Upper lobe of left lung (tissue), 6 donors: ENCODE data around the gene AP1S3. TPM values are rescaled to one million over a fixed set of nuclear protein-coding genes. Genes with fewer than 3 reads are reported as not detected.
A peak's percentile ranks its signal among the peaks of the same experiment; 100 is the strongest.

Experiments used
- ATAC-seq, 2 donors: fragments of 200-7000 bp; cut with Tn5 transposase; one replicate each; pipeline ENCODE4 v1.9.1; 2022; ENCODE audit warnings: mild to moderate bottlenecking in 2 of 2, moderate library complexity in 2 of 2; ENCODE audit not compliant: low FRiP score in 2 of 2
- DNase-seq, 2 donors: peaks; one replicate each; pipeline ENCODE4 v3.0.0-alpha.2; 2019 to 2020
- H3K27ac ChIP-seq, 4 donors: fragments of 200-600 bp; sonication (generic); one replicate each; pipeline ENCODE4 v1.5.1; 2016 to 2019
- H3K27me3 ChIP-seq, 4 donors: fragments of 200-600 bp; sonication (generic); one replicate each; pipeline ENCODE4 v1.5.1; 2017 to 2019
- H3K36me3 ChIP-seq, 4 donors: fragments of 200-600 bp; sonication (generic); one replicate each; pipeline ENCODE4 v1.5.1; 2016 to 2019
- H3K4me1 ChIP-seq, 4 donors: fragments of 200-600 bp; sonication (generic); one replicate each; pipeline ENCODE4 v1.5.1; 2018 to 2019
- H3K4me3 ChIP-seq, 4 donors: fragments of 200-600 bp; sonication (generic); one replicate each; pipeline ENCODE4 v1.5.1; 2017 to 2019; ENCODE audit warnings: mild to moderate bottlenecking in 2 of 4, moderate library complexity in 1 of 4
- H3K9me3 ChIP-seq, 4 donors: fragments of 200-600 bp; sonication (generic); one replicate each; pipeline ENCODE4 v1.5.1; 2018 to 2019
- CTCF ChIP-seq, 6 experiments: fragments of 450-650 bp in 4 of 6; fragments of 200-600 bp in 2 of 6; sonication (generic) in 2 of 6; IDR thresholded peaks; one replicate each; pipeline ENCODE4 v1.5.1; 2016 to 2019; ENCODE audit warnings: antibody characterized with exemption in 6 of 6
- EP300 ChIP-seq, 4 donors: sonication (generic); formaldehyde crosslinking; IDR thresholded peaks; one replicate each; pipeline ENCODE4 v1.5.1; 2017; ENCODE audit warnings: antibody characterized with exemption in 4 of 4, control low read depth in 2 of 4
- POLR2A ChIP-seq, 4 donors: fragments of 450-650 bp; IDR thresholded peaks; one replicate each; pipeline ENCODE4 v1.5.1; 2016 to 2017; ENCODE audit warnings: antibody characterized with exemption in 4 of 4, mild to moderate bottlenecking in 2 of 4
- POLR2AphosphoS5 ChIP-seq, 2 donors: sonication (generic); formaldehyde crosslinking; IDR thresholded peaks; one replicate each; pipeline ENCODE4 v1.5.1; 2017; ENCODE audit warnings: antibody characterized with exemption in 2 of 2
- WGBS, 2 donors: methylation state at CpG; one replicate each; pipeline ENCODE4 v1.1.5; 2017 to 2018; 5-methylcytosine and 5-hydroxymethylcytosine counted together
- total RNA-seq, 6 donors: library from RNA; depleted of rRNA in 4 of 6; stranded (reverse); fragments of >200 nt in 4 of 6; gene quantifications; one replicate each; pipeline versions ENCODE4 v1.1.0 to v1.2.1, GENCODE V29; 2016 to 2021
- donor health status: DM: no; HTN: no; CAD: no; lungs with moderate emphysema.
- donor health status: DM: no; HTN: yes; CAD: no; lungs with severe emphysema.

Gene AP1S3
- total RNA-seq, 6 donors from 2014 or later: 2.1 to 23.2 (median 11.5) TPM

- H3K27ac ChIP-seq: peak overlapping the region in 1 of 4 donors; percentile 14
- no peak overlapping the region for H3K4me3 ChIP-seq
- H3K9me3 ChIP-seq: no peaks in the 10 kb centered on the region
- DNase-seq (no peak), ATAC-seq (peak in 1 of 2 donors; percentile 64)
- no peak for TF ChIP-seq POLR2A (IDR thresholded peaks at IDR 0.05)
- TF ChIP-seq CTCF (IDR thresholded peaks at IDR 0.05): no peak
- TF ChIP-seq EP300 (IDR thresholded peaks at IDR 0.05): no peak
- TF ChIP-seq POLR2AphosphoS5 (IDR thresholded peaks at IDR 0.05): no peak
- H3K27me3 ChIP-seq: no peaks in the 10 kb centered on the region
- 73 to 77% methylated on average over 5 of the region's 5 CpGs for WGBS, 2 donors
- no peaks in the 10 kb centered on the region for H3K4me1 ChIP-seq
- H3K36me3 ChIP-seq: no peaks in the 10 kb centered on the region
These were observed 23.7 kb upstream of the AP1S3 start for GRCh38 chr2:223860809-223861738.

- Histone ChIP-seq H3K27me3 (no peaks in the 10 kb centered on the region), H3K4me3 (no peak overlapping the region), H3K36me3 (peaks cover 0 to 7% (median 0%) of the 10 kb centered on the region in 4 donors), H3K4me1 (no peaks in the 10 kb centered on the region), H3K9me3 (no peaks in the 10 kb centered on the region), H3K27ac (no peak overlapping the region)
- DNase-seq: no peak
- ATAC-seq: no peak
- TF ChIP-seq CTCF (IDR thresholded peaks at IDR 0.05): no peak
- 89 to 90% methylated on average over 3 of the region's 3 CpGs for WGBS, 2 donors
These were observed 21.7 kb upstream of the AP1S3 start for GRCh38 chr2:223859070-223859469.

GRCh38 chr2:223856584-223856983 lies 19.2 kb upstream of the AP1S3 start:
- Histone ChIP-seq H3K9me3 (no peaks in the 10 kb centered on the region), H3K4me3 (no peak overlapping the region), H3K36me3 (peaks cover 0 to 15% (median 4%) of the 10 kb centered on the region in 4 donors), H3K27ac (no peak overlapping the region), H3K27me3 (no peaks in the 10 kb centered on the region), H3K4me1 (no peaks in the 10 kb centered on the region)
- WGBS, 2 donors: 73 to 83% methylated on average over 5 of the region's 5 CpGs
- no peak for TF ChIP-seq EP300 (IDR thresholded peaks at IDR 0.05)
- no peak for DNase-seq
- ATAC-seq: no peak

GRCh38 chr2:223856021-223856420 lies 18.6 kb upstream of the AP1S3 start:
- no peaks in the 10 kb centered on the region for H3K9me3 ChIP-seq
- H3K27ac ChIP-seq: no peak overlapping the region
- no peak overlapping the region for H3K4me3 ChIP-seq
- no peaks in the 10 kb centered on the region for H3K27me3 ChIP-seq
- 53 to 57% methylated on average over 2 of the region's 2 CpGs for WGBS, 2 donors
- H3K36me3 ChIP-seq: peaks cover 0 to 15% (median 4%) of the 10 kb centered on the region in 4 donors
- H3K4me1 ChIP-seq: no peaks in the 10 kb centered on the region
- TF ChIP-seq POLR2AphosphoS5 (IDR thresholded peaks at IDR 0.05) (no peak), POLR2A (IDR thresholded peaks at IDR 0.05) (no peak), CTCF (IDR thresholded peaks at IDR 0.05) (no peak), EP300 (IDR thresholded peaks at IDR 0.05) (no peak)
- DNase-seq (no peak), ATAC-seq (no peak)

- Histone ChIP-seq H3K36me3 (peaks cover 0 to 15% (median 4%) of the 10 kb centered on the region in 4 donors), H3K27ac (no peak overlapping the region), H3K4me1 (no peaks in the 10 kb centered on the region), H3K9me3 (no peaks in the 10 kb centered on the region), H3K27me3 (no peaks in the 10 kb centered on the region), H3K4me3 (no peak overlapping the region)
- ATAC-seq (no peak), DNase-seq (no peak)
- TF ChIP-seq POLR2AphosphoS5 (IDR thresholded peaks at IDR 0.05) (no peak), CTCF (IDR thresholded peaks at IDR 0.05) (no peak), POLR2A (IDR thresholded peaks at IDR 0.05) (no peak), EP300 (IDR thresholded peaks at IDR 0.05) (no peak)
- WGBS, 2 donors: 84 to 85% methylated on average over 5 of the region's 5 CpGs
These were observed 18.0 kb upstream of the AP1S3 start for GRCh38 chr2:223855426-223855825.
